OCI-M2 (cell line): Measurements from ENCODE around the gene AGAP1.

ENCODE experiments used
- DNase-seq: peaks from one replicate; lab custom pipeline; 2025; ENCODE audit not compliant: unreplicated experiment; lab: John Stamatoyannopoulos, UW

Gene AGAP1

GRCh38 chr2:235493775-235494715 lies at the start of gene AGAP1:
AGAP1 (plus strand) TSS chr2:235494043.
- DNase-seq = no peak

- no peak for DNase-seq
Observed at GRCh38 chr2:235444101-235444597, 49.7 kb upstream of the AGAP1 start.

- DNase-seq = no peak
Observed at GRCh38 chr2:235445116-235445515, 48.7 kb upstream of the AGAP1 start.

- DNase-seq = no peak
Observed at GRCh38 chr2:235446082-235446481, 47.8 kb upstream of the AGAP1 start.

GRCh38 chr2:235447210-235447609 lies 46.6 kb upstream of the AGAP1 start:
- DNase-seq = no peak

GRCh38 chr2:235449568-235449967 lies 44.3 kb upstream of the AGAP1 start:
- no peak for DNase-seq

- DNase-seq = no peak
Observed at GRCh38 chr2:235453605-235454151, 40.2 kb upstream of the AGAP1 start.

- no peak for DNase-seq
Observed at GRCh38 chr2:235458839-235459273, 35.0 kb upstream of the AGAP1 start.

GRCh38 chr2:235460548-235461047 lies 33.2 kb upstream of the AGAP1 start:
- no peak for DNase-seq

- no peak for DNase-seq
Observed at GRCh38 chr2:235461763-235462414, 32.0 kb upstream of the AGAP1 start.

GRCh38 chr2:235462415-235462790 lies 31.4 kb upstream of the AGAP1 start:
- DNase-seq = no peak

- DNase-seq = no peak
Observed at GRCh38 chr2:235463893-235464292, 29.9 kb upstream of the AGAP1 start.

- no peak for DNase-seq
Observed at GRCh38 chr2:235467588-235467987, 26.3 kb upstream of the AGAP1 start.

GRCh38 chr2:235468978-235469655 lies 24.7 kb upstream of the AGAP1 start:
- no peak for DNase-seq

- DNase-seq = no peak
Observed at GRCh38 chr2:235471186-235471747, 22.6 kb upstream of the AGAP1 start.

GRCh38 chr2:235472443-235472842 lies 21.4 kb upstream of the AGAP1 start:
- no peak for DNase-seq

- DNase-seq = no peak
Observed at GRCh38 chr2:235478609-235479008, 15.2 kb upstream of the AGAP1 start.

GRCh38 chr2:235479604-235480003 lies 14.2 kb upstream of the AGAP1 start:
- no peak for DNase-seq

GRCh38 chr2:235480614-235481013 lies 13.2 kb upstream of the AGAP1 start:
- DNase-seq = no peak

GRCh38 chr2:235483313-235483712 lies 10.5 kb upstream of the AGAP1 start:
- DNase-seq = no peak

GRCh38 chr2:235485362-235485761 lies 8.5 kb upstream of the AGAP1 start:
- no peak for DNase-seq
